ENCODE measurements around the gene NTN3.
"Not testable (repeated sequence)": the region's sequence is repeated elsewhere in the genome, so short reads cannot be mapped to it uniquely, and the experiment has no call there.

NTN3 gene

DNA sequence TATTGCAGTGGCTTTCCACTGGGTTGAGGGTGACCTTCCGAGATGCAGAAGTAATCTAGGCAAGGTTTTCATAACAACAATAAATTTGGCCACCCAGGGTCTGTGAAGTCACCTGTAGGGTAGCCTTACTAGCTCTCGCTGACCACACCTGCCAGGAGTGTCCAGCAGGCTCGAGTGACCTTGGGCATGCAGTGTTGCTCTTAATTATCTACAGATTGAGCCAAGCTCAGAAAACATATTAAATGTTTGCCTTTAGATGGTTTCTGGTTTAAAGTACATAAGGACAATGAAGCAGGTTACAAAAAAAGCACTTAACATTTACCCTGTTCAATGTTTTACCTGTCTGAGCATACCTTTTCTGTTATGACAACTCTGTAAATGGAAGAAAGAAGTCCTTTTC, 5.6 kb downstream of the NTN3 start:
- in situ Hi-C loops (cut with MboI; ENCODE audit: low sequenced_read_pairs): no loop called here

DNA sequence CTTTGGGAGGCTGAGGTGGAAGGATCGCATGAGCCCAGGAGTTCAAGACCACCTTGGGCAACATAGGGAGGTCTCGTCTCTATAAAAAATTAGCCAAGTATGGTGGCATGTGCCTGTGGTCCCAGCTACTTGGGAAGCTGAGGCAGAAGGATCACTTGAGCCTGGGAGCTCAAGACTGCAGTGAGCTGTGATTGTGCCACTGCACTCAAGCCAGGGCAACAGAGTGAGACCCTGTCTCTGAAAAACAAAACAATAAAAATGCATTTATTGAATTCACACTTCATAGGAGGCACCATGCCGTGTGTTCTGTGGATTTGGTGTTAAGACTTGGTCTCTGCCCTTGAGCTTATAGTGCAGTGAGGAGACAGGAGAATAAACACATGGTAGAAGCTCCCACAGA, 6.2 kb downstream of the NTN3 start:
- in situ Hi-C loops (cut with MboI; ENCODE audit: low sequenced_read_pairs): no loop called here

- in situ Hi-C loops (cut with MboI; ENCODE audit: low sequenced_read_pairs): no loop called here
Measured at GRCh38 chr16:2478279-2478678, 7.2 kb downstream of the NTN3 start.

DNA sequence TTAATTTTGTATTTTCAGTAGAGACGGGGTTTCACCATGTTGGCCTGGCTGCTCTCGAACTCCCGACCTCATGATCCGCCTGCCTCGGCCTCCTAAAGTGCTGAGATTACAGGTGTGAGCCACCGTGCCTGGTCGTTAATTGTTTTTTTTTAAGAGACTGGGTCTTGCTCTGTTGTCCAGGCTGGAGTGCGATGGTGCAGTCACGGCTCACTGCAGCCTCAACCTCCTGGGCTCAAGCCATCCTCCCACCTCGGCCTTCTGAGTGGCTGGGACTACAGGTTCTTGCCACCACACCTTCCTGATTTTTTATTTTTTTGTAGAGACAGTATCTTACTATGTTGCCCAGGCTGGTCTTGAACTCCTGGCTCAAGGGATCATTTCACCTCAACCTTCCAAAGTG, 8.9 kb downstream of the NTN3 start:
- in situ Hi-C loops (cut with MboI; ENCODE audit: low sequenced_read_pairs): not testable (repeated sequence)

DNA sequence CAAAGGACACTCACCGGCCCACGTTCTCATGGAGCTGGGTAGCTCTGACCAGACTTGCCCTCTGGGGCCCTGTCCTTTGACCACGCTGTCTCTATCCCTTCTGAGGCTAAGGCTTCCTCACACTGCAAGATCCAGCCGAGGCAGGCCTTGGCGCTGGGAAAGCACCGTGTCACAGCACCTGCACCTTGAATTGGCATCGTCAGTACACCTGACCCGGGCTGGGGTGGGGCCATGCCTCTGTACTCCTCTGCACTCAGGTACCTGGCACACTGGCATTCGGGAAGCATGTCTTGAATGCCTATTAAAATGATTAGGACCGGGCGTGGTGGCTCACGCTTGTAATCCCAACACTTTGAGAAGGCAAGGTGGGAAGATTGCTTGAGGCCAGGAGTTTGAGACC, 9.9 kb downstream of the NTN3 start:
- in situ Hi-C loops (cut with MboI; ENCODE audit: low sequenced_read_pairs): no loop called here

DNA sequence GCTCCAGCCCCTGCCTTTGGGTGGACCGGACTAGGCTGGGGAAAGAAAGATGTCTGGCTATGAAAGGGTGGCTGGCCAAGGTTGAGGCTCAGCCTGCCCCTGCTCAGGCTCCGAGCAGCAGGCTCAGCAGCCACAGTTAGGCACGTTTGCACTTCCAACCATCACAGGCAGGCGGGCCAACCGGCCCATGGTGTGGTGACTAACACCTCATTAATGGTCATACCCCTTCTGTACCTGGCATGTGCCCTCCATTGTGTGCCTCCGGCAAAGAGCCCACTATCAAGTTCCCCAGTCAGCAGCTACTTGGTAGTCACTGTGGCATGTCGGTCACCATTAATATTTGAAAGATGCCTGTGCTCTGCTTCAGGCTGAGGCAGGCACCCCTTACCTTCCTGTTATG, 10.6 kb downstream of the NTN3 start:
- in situ Hi-C loops (cut with MboI; ENCODE audit: low sequenced_read_pairs): no loop called here

GRCh38 chr16:2482249-2482648, 11.2 kb downstream of the NTN3 start:
- in situ Hi-C loops (cut with MboI; ENCODE audit: low sequenced_read_pairs): no loop called here

DNA sequence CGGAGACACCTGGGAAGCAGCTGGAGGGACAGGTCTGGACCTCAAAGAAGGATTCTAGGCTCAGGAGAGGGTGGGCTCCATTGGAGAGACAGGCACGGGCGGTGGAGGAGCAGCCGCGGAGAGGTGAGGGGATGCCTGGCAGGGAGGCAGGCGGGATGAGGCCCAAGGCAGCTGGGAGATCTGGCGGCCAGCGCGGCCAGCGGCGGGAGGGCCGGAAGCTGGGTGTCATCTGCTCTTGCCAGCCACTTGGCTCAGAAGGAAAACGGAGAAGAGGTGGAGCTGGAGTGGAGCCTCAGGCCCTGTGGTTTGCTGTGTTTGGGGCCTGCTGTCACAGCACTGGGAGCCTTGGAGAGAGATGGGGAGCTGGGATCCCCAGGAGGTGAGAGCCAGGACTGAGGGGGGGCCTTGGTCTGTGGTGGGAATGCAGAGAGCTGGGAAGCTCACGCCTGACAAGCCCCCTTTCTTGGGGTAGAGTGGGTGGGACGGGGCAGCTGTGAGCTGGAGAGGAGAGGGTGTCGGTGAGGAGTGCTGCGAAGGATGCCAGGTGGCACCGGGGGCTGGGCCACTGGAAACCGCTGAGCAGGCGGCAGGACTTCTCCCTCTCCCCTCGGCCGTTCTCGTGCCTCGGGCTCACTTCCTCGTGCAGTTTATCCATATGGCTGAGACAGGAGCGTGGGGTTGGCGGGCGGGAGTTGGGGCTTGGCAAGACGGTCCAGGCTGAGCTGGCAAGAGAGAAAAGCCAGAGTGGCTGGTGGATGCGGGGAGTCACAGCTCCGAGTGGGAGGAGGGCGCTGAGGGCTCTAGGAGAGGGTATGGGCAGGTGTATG, 11.8 kb downstream of the NTN3 start:
- in situ Hi-C loops (cut with MboI; ENCODE audit: low sequenced_read_pairs): no loop called here

DNA sequence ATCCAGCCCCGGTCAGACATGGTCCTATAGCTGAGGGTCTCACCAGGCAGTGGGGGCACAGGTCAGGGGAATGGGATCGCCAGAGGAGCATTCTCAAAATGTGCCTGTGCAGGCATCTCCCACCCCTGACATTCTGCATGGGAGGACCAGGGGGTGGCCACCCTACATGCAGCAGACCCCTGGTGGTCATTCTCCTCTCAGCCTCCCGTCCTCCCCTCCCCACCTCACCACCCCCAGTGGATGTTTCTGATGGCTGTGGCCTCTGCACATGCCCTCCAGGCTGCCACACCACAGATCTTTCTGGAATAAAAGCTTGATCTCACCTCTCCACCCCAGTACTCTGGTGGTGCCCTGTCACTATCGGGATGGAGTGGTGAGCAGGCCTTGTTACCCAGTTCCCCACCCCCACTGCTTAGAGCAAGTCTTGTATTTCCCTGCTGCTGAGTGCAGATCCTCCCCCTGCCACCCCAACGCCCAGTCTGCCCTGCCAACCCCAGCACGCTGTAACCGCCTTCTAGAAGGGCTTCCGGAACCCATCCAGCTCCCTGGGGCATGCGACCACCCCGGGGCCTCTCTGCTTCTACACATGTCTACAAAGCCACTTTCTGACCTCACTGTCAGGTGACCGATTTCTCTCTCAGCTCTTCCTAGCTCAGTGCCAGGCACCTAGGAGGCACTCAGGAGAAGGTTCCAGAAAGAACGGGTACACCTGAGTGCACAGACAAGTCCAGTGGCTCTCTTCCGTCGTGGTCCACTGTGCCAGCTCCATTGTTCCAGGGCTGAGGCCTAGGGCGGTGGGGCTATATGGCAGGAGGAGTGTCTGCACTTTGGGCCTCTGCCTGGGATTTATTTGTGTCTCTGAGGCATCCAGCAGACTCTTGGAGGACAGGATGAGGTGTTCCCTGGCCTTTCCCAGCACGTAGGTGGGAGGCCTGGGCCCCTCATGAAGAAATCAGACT, 13.1 kb downstream of the NTN3 start:
- in situ Hi-C loops (cut with MboI; ENCODE audit: low sequenced_read_pairs): no loop called here

GRCh38 chr16:2484898-2485508, 13.9 kb downstream of the NTN3 start:
- in situ Hi-C loops (cut with MboI; ENCODE audit: low sequenced_read_pairs): no loop called here

DNA sequence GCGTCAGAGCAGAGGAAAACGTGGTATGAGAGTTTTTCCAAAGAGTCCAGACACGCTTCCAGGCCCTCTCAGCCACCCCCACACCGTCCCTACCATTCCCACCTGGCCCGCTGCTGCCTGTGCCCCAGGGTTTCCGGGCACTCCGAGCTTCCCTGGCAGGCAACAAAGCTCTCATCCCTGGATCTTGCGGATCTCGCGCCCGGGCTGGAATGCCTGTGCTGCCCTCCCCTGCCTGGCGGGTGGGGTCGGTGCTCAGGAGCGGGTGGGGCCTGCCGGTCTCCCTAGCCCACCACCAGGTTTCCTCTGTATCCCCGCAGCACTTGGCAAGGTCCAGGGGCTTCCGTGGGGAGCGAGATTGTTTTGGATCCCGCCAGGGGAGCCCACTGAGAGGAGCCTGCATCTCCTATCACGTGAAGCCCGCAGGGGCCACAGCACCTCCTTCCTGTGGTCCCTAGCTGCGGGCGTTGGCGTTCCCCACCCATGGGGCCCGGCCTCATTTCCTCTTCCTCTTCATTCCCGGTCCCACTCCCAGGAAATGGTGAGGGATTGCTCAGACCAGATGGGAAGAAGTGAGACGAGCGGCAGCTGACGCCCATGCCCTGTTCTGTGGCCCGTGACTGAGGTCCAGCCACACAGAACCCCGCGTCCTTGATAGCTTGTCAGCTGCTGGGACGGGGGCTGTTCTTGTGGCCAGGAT, 14.9 kb downstream of the NTN3 start:
- in situ Hi-C loops (cut with MboI; ENCODE audit: low sequenced_read_pairs): no loop called here

- in situ Hi-C loops (cut with MboI; ENCODE audit: low sequenced_read_pairs): no loop called here
Measured at GRCh38 chr16:2486645-2487516, 15.8 kb downstream of the NTN3 start.

- in situ Hi-C loops (cut with MboI; ENCODE audit: low sequenced_read_pairs): no loop called here
Measured at GRCh38 chr16:2487517-2487842, 16.4 kb downstream of the NTN3 start.

DNA sequence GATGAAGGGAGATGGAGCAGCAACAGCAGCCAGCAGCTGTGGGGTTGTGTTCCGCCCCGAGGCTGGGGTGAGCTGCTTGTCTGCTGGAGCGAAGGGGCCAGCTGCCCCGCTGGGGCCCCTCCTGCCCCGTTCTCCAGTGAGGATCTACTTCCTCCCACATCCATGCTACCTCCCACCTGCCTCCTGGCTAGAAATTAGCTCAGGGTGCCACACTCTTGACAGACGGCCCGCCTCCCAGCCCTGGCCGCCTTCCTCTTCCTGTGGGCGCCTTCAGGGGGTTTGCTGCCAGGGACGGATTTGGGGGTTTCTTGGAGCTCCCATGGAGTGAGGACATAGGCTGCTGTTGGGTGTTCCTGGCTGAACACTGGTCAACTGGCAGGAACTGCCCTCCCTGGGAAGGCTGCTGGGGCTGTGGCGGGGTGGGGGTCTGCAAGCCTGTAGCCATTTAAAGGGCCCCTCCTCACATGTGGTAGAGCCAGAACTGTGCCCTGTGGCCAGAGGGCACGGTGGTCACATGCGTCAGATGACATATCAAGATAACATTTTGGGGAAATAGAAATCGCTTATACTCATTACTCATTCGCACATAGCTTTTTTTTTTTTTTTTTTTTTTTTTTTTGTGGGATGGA, 16.9 kb downstream of the NTN3 start:
- in situ Hi-C loops (cut with MboI; ENCODE audit: low sequenced_read_pairs): no loop called here

- in situ Hi-C loops (cut with MboI; ENCODE audit: low sequenced_read_pairs): no loop called here
Measured at GRCh38 chr16:2489581-2489980, 18.5 kb downstream of the NTN3 start.

DNA sequence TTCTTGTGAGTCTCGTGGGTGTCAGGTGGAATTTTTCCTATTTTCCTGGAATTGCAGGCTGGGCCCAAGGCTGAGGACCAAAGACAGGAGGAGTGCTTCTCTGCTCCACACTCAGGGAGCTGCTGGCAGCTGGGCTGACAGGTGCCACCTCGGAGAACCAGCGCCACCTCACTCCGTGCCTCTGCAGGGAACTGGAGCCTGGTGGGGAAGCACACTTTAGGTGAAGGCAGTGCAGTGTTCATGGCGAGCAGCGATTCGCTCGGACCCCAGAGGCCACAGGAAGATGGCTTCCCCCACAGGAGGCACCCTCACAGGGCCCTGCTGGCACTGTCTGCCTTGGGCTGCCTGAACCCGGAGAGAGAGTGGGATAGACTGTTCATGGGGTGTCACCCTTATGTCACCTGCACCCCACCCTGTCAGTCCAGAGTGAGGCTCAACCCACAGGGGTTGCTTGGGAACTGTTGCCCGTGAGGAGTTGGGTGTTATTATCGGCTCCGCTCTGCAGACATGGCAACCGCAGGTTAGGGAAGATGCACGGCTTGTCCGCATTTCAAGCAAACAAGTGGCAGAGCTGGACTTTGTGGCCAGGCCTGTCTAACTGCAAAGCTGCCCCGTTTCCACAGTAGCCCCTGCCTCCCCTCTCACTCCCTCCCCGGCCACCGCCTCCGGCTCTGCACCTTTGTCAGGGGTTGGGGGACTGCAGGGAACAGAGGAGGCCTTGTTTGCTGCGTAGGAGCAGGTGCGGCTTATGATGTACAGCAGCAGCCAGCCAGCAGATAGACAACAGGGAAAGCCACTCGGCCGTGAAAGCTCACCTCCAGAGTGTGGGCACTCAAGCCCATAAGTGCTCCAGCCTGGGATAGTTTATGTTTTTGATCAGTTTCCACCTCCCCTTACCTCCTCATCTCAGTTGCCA, 19.4 kb downstream of the NTN3 start:
- in situ Hi-C loops (cut with MboI; ENCODE audit: low sequenced_read_pairs): no loop called here

GRCh38 chr16:2492292-2492691, 21.2 kb downstream of the NTN3 start:
- in situ Hi-C loops (cut with MboI; ENCODE audit: low sequenced_read_pairs): no loop called here

GRCh38 chr16:2493605-2494004, 22.5 kb downstream of the NTN3 start:
- in situ Hi-C loops (cut with MboI; ENCODE audit: low sequenced_read_pairs): no loop called here

GRCh38 chr16:2494616-2495015, 23.5 kb downstream of the NTN3 start:
- in situ Hi-C loops (cut with MboI; ENCODE audit: low sequenced_read_pairs): no loop called here
